Lung (tissue), 12 donors: ENCODE data around the gene FZD10. TPM values are rescaled to one million over a fixed set of nuclear protein-coding genes. Genes with fewer than 3 reads are reported as not detected.

Experiments
- ATAC-seq: fragments of 200-7000 bp; cut with Tn5 transposase; one replicate; pipeline ENCODE4 v1.9.1; 2020; ENCODE audit warnings: moderate number of reproducible peaks; ENCODE audit not compliant: insufficient read depth, low FRiP score
- DNase-seq, 3 donors: peaks; one replicate each; pipeline ENCODE4 v3.0.0-alpha.2; 2013 to 2017
- H3K27ac ChIP-seq, 2 donors: one replicate each; pipeline ENCODE4 v1.5.1; 2013; ENCODE audit warnings: mild to moderate bottlenecking in 2 of 2, moderate library complexity in 2 of 2, control low read depth in 1 of 2, inconsistent platforms in 1 of 2, low read depth in 1 of 2, low read length in 1 of 2
- H3K27me3 ChIP-seq, 3 donors: one replicate each; pipeline ENCODE4 v1.5.1; 2013; ENCODE audit warnings: low read length in 2 of 3; ENCODE audit not compliant: control insufficient read depth in 3 of 3, insufficient read depth in 3 of 3
- H3K36me3 ChIP-seq, 4 donors: one replicate each; pipeline ENCODE4 v1.5.1; 2013; ENCODE audit warnings: low read length in 4 of 4, mild to moderate bottlenecking in 1 of 4, moderate library complexity in 1 of 4; ENCODE audit not compliant: control insufficient read depth in 4 of 4, insufficient read depth in 4 of 4
- H3K4me1 ChIP-seq, 5 donors: one replicate each; pipeline ENCODE4 v1.5.1; 2013; ENCODE audit warnings: low read length in 5 of 5, mild to moderate bottlenecking in 2 of 5, moderate library complexity in 1 of 5; ENCODE audit not compliant: control insufficient read depth in 5 of 5, insufficient read depth in 5 of 5
- H3K4me3 ChIP-seq: one replicate; pipeline ENCODE4 v1.5.1; 2013; ENCODE audit warnings: mild to moderate bottlenecking, control low read depth, moderate library complexity
- H3K9ac ChIP-seq, 2 donors: one replicate each; pipeline ENCODE4 v1.5.1; 2013; ENCODE audit warnings: low read length in 2 of 2, control low read depth in 1 of 2; ENCODE audit not compliant: insufficient read depth in 1 of 2
- H3K9me3 ChIP-seq, 4 donors: one replicate each; pipeline ENCODE4 v1.5.1; 2013; ENCODE audit warnings: low read length in 3 of 4, mild to moderate bottlenecking in 1 of 4, moderate library complexity in 1 of 4; ENCODE audit not compliant: control insufficient read depth in 4 of 4, insufficient read depth in 3 of 4
- CTCF ChIP-seq: IDR thresholded peaks from 2 replicates; pipeline ENCODE4 v1.5.1; 2012; ENCODE audit warnings: mild to moderate bottlenecking; ENCODE audit errors: control extremely low read depth, extremely low read depth
- WGBS, 2 donors: extraction: QIAGEN DNeasy Blood & Tissue Kit; methylation state at CpG; one replicate each; pipeline ENCODE4 v1.1.7; 2013; 5-methylcytosine and 5-hydroxymethylcytosine counted together
- polyA plus RNA-seq, 2 donors: library from polyadenylated mRNA; stranded (reverse); fragments of 200-250 nt; gene quantifications; one replicate each; pipeline ENCODE4 v1.2.1, GENCODE V29; 2013
- total RNA-seq, 2 donors: library from RNA; depleted of rRNA in 1 of 2; stranded (reverse); fragments of >200 nt in 1 of 2; gene quantifications; one replicate each; pipeline ENCODE4 v1.2.1, GENCODE V29; 2014 to 2021
- donor health status: control.
- donor health status: control.
- donor health status: Bipolar disorder and iron deficiency.
- donor health status: healthy.
- donor health status: DM: yes; HTN: yes; CAD: no.

Gene FZD10
- total and polyA plus RNA-seq, 4 donors: 0.49 to 1.8 (median 1.1) TPM

DNA sequence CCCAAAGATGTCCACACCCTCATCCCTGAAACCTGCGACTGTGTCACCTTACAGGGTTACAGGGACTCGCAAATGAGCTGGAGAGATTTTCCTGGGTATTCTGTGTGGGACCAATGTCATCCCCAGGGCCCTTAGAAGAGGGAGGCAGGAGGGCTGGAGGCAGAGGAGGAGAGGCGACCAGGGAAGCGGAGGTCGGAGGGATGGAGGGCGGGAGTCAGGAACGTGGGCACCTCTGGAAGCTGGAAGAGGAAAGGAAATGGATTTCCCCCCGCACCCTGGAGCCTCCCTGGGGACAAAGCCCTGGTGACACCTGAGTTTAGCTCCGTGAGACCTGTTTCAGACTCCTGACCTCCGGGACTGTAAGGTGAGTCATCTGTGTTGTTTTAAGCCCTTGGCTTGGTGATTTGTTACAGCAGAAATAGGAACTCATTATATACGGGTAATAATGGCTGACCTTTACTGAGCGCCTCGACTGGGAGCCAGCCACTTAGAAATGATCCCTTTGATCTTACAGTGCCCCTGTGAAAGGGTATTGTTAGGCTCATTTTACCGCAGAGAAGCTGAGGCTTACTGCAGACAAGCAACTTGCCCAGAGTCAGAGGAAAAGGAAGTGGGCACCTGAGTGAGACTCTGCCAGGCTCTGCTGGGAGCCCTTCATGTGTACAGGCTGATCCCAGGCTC, 29.3 kb upstream of the FZD10 start:
- no peak for TF ChIP-seq CTCF
- no peak overlapping the region for H3K27ac ChIP-seq
- DNase-seq (no peak), ATAC-seq (no peak)
- H3K9ac ChIP-seq: no peak overlapping the region
- H3K36me3 ChIP-seq: no peaks in the 10 kb centered on the region
- H3K4me1 ChIP-seq: peaks cover 0 to 26% (median 0%) of the 10 kb centered on the region in 5 donors
- no peak overlapping the region for H3K4me3 ChIP-seq
- H3K27me3 ChIP-seq: peaks cover 2 to 18% (median 4%) of the 10 kb centered on the region in 3 donors
- peaks cover 0 to 5% (median 0%) of the 10 kb centered on the region in 4 donors for H3K9me3 ChIP-seq
- 55 to 59% methylated on average over 14 of the region's 14 CpGs for WGBS, 2 donors

GRCh38 chr12:130133851-130134562, 28.3 kb upstream of the FZD10 start:
- DNase-seq (no peak), ATAC-seq (no peak)
- Histone ChIP-seq H3K36me3 (no peaks in the 10 kb centered on the region), H3K9ac (no peak overlapping the region), H3K4me1 (peaks cover 0 to 16% (median 0%) of the 10 kb centered on the region in 5 donors), H3K4me3 (no peak overlapping the region), H3K27ac (no peak overlapping the region), H3K27me3 (peaks cover 2 to 23% (median 4%) of the 10 kb centered on the region in 3 donors), H3K9me3 (peaks cover 0 to 4% (median 0%) of the 10 kb centered on the region in 4 donors)
- no peak for TF ChIP-seq CTCF
- 65 to 71% methylated on average over 26 of the region's 26 CpGs for whole genome bisulfite sequencing, 2 donors

- peaks cover 0 to 16% (median 0%) of the 10 kb centered on the region in 5 donors for H3K4me1 ChIP-seq
- H3K27ac ChIP-seq: no peak overlapping the region
- peaks cover 0 to 2% (median 0%) of the 10 kb centered on the region in 4 donors for H3K9me3 ChIP-seq
- WGBS, 2 donors: 78 to 79% methylated on average over 7 to 8 of the region's 8 CpGs
- H3K36me3 ChIP-seq: no peaks in the 10 kb centered on the region
- no peak for TF ChIP-seq CTCF
- peaks cover 2 to 23% (median 4%) of the 10 kb centered on the region in 3 donors for H3K27me3 ChIP-seq
- ATAC-seq: no peak
- DNase-seq: no peak
- H3K4me3 ChIP-seq: no peak overlapping the region
- no peak overlapping the region for H3K9ac ChIP-seq
Measured at GRCh38 chr12:130134563-130134915, 27.7 kb upstream of the FZD10 start.
